HepG2 (cell line): ENCODE data around the gene TMEM107. TPM values are rescaled to one million over a fixed set of nuclear protein-coding genes. Genes with fewer than 3 reads are reported as not detected.

Experiments used
- ARHGAP35 ChIP-seq: sonication (generic); formaldehyde crosslinking; IDR thresholded peaks from 2 replicates; pipeline ENCODE4 v1.9.0; 2022; ENCODE audit warnings: mild to moderate bottlenecking, inconsistent platforms, moderate library complexity, missing genetic modification reagents, borderline replicate concordance
- CAMTA2 ChIP-seq: sonication (generic); formaldehyde crosslinking; IDR thresholded peaks from 2 replicates; pipeline ENCODE4 v1.4.0; 2020; ENCODE audit warnings: mild to moderate bottlenecking, missing genetic modification reagents, borderline replicate concordance
- JUND ChIP-seq: sonication (generic); formaldehyde crosslinking; IDR thresholded peaks from 2 replicates; pipeline ENCODE4 v1.8.0; 2022; ENCODE audit warnings: mild to moderate bottlenecking, missing genetic modification reagents
- KLF11 ChIP-seq: IDR thresholded peaks from 2 replicates; pipeline ENCODE4 v1.6.1; 2016; ENCODE audit warnings: missing compliant biosample characterization
- KLF6 ChIP-seq: IDR thresholded peaks from 2 replicates; pipeline ENCODE4 v1.8.0; 2016; ENCODE audit warnings: missing biosample characterization, missing genetic modification reagents
- MAZ ChIP-seq, 2 experiments: sonication (generic) in 1 of 2; formaldehyde crosslinking in 1 of 2; IDR thresholded peaks; 2 replicates each; pipeline versions ENCODE4 v1.5.0 to v1.6.1; 2012 to 2020; ENCODE audit warnings: low read depth in 2 of 2, mild to moderate bottlenecking in 2 of 2, borderline replicate concordance in 1 of 2, improper control_type of control experiment in 1 of 2, low read length in 1 of 2, missing genetic modification reagents in 1 of 2, moderate library complexity in 1 of 2
- MLLT10 ChIP-seq: sonication (generic); formaldehyde crosslinking; IDR thresholded peaks from 2 replicates; pipeline ENCODE4 v1.4.0; 2020; ENCODE audit warnings: missing genetic modification reagents
- POLR2G ChIP-seq: fragments of 200-400 bp; formaldehyde crosslinking; IDR thresholded peaks from 2 replicates; pipeline ENCODE4 v1.6.1; 2018; ENCODE audit warnings: mild to moderate bottlenecking, low read depth, low read length, moderate library complexity
- SMARCE1 ChIP-seq: fragments of 450-650 bp; IDR thresholded peaks from 2 replicates; pipeline ENCODE4 v1.6.1; 2017; ENCODE audit warnings: borderline replicate concordance
- TAF1 ChIP-seq: sonication (generic); formaldehyde crosslinking; IDR thresholded peaks from 2 replicates; pipeline ENCODE4 v1.4.0; 2020; ENCODE audit warnings: missing genetic modification reagents
- ZNF234 ChIP-seq: sonication (generic); formaldehyde crosslinking; conservative IDR thresholded peaks from 2 replicates; pipeline ENCODE4 v1.5.1; 2020; ENCODE audit warnings: mild to moderate bottlenecking, missing genetic modification reagents
- ZNF607 ChIP-seq: sonication (generic); formaldehyde crosslinking; IDR thresholded peaks from 2 replicates; pipeline ENCODE4 v1.5.1; 2020; ENCODE audit warnings: missing genetic modification reagents, mild to moderate bottlenecking, borderline replicate concordance
- ZNF761 ChIP-seq: sonication (generic); formaldehyde crosslinking; conservative IDR thresholded peaks from 2 replicates; pipeline ENCODE4 v1.4.0; 2020; ENCODE audit warnings: mild to moderate bottlenecking, missing genetic modification reagents
- polyA plus RNA-seq, 8 experiments: library from polyadenylated mRNA; depleted of rRNA in 3 of 8; stranded (reverse) in 7 of 8; unstranded in 1 of 8; fragments of >200 nt; fragmentation: Illumina TruSeq in 4 of 8; extraction: Trizol in 4 of 8; gene quantifications; 2 replicates each; pipeline versions ENCODE4 v1.2.1 to v1.2.3, GENCODE V29; 2011 to 2016; ENCODE audit warnings: low read depth in 4 of 8, missing spikeins in 1 of 8, mixed read lengths in 1 of 8; ENCODE audit not compliant: insufficient read depth in 1 of 8
- total RNA-seq, 5 experiments: library from RNA; depleted of rRNA; stranded (reverse); fragments of >200 nt; fragmentation: Illumina TruSeq; extraction: Trizol; gene quantifications; 2 replicates each; pipeline ENCODE4 v1.2.3, GENCODE V29; 2016; ENCODE audit warnings: low read depth in 1 of 5
- TF ChIP-seq, protein P1 (sequence below): sonication (generic); formaldehyde crosslinking; IDR thresholded peaks from 2 replicates; pipeline ENCODE4 v1.8.0; 2022; ENCODE audit warnings: missing genetic modification reagents, mild to moderate bottlenecking, borderline replicate concordance
- TF ChIP-seq, protein P2 (sequence below): sonication (generic); formaldehyde crosslinking; conservative IDR thresholded peaks from 2 replicates; pipeline ENCODE4 v1.8.1; 2023; ENCODE audit warnings: missing genetic modification reagents
- TF ChIP-seq, protein P3 (sequence below): sonication (generic); formaldehyde crosslinking; IDR thresholded peaks from 2 replicates; pipeline ENCODE4 v1.5.1; 2020; ENCODE audit warnings: missing genetic modification reagents, mild to moderate bottlenecking, borderline replicate concordance
- TF ChIP-seq, protein P4 (sequence below): sonication (generic); formaldehyde crosslinking; IDR thresholded peaks from 2 replicates; pipeline ENCODE4 v1.4.0; 2020; ENCODE audit warnings: mild to moderate bottlenecking, missing genetic modification reagents
- TF ChIP-seq, protein P5 (sequence below): sonication (generic); formaldehyde crosslinking; IDR thresholded peaks from 2 replicates; pipeline ENCODE4 v1.4.0; 2020; ENCODE audit warnings: missing genetic modification reagents, borderline replicate concordance
- TF ChIP-seq, protein P6 (sequence below): sonication (generic); formaldehyde crosslinking; IDR thresholded peaks from 2 replicates; pipeline ENCODE4 v1.4.0; 2020; ENCODE audit warnings: missing genetic modification reagents, low read depth, mild to moderate bottlenecking, borderline replicate concordance

The TMEM107 gene
- total and polyA plus RNA-seq, 2 of the 13 experiments (the other 11 are each of a cell fraction or from before 2014, with no cell fraction given) = 7.2 to 15.3 TPM

- TF ChIP-seq KLF11 (CRISPR knock-in tag) = 0 out of 2 replicates have a peak, but pooled peaks have one; percentile 23
- TF ChIP-seq, protein P1, sequence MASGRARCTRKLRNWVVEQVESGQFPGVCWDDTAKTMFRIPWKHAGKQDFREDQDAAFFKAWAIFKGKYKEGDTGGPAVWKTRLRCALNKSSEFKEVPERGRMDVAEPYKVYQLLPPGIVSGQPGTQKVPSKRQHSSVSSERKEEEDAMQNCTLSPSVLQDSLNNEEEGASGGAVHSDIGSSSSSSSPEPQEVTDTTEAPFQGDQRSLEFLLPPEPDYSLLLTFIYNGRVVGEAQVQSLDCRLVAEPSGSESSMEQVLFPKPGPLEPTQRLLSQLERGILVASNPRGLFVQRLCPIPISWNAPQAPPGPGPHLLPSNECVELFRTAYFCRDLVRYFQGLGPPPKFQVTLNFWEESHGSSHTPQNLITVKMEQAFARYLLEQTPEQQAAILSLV (CRISPR knock-in tag) = no peak
- TF ChIP-seq ZNF761 (CRISPR knock-in tag) = no peak; the same call in 1 of the 2 replicates
- TF ChIP-seq CAMTA2 (CRISPR knock-in tag) = no peak
- TF ChIP-seq TAF1 (CRISPR knock-in tag) = no peak; the same call in 1 of the 2 replicates
- TF ChIP-seq, protein P2, sequence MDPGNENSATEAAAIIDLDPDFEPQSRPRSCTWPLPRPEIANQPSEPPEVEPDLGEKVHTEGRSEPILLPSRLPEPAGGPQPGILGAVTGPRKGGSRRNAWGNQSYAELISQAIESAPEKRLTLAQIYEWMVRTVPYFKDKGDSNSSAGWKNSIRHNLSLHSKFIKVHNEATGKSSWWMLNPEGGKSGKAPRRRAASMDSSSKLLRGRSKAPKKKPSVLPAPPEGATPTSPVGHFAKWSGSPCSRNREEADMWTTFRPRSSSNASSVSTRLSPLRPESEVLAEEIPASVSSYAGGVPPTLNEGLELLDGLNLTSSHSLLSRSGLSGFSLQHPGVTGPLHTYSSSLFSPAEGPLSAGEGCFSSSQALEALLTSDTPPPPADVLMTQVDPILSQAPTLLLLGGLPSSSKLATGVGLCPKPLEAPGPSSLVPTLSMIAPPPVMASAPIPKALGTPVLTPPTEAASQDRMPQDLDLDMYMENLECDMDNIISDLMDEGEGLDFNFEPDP (CRISPR knock-in tag) = no peak
- TF ChIP-seq ZNF607 = no peak; the same call in 1 of the 2 replicates
- no peak for TF ChIP-seq SMARCE1
- TF ChIP-seq ARHGAP35 = no peak
- TF ChIP-seq POLR2G = no peak
- TF ChIP-seq, protein P3, sequence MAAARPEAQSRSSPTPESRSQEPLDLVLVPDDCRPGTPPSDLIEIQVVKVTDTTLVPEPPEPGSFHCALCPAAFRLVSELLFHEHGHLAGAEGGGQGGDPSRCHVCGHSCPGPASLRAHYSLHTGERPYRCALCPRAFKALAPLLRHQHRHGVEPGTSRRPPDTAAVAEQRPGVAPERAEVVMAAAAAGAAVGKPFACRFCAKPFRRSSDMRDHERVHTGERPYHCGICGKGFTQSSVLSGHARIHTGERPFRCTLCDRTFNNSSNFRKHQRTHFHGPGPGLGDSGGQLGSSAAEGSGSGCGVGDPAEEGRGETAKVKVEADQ (CRISPR knock-in tag) = no peak
- no peak for TF ChIP-seq JUND (CRISPR knock-in tag)
- TF ChIP-seq MAZ (IDR thresholded peaks at IDR 0.05; ENCODE audit: borderline replicate concordance, low read depth, low read length) = no peak
- TF ChIP-seq MAZ (CRISPR knock-in tag; IDR thresholded peaks at IDR 0.05; ENCODE audit: low read depth) = no peak
- TF ChIP-seq ZNF234 (CRISPR knock-in tag) = no peak
- TF ChIP-seq, protein P4, sequence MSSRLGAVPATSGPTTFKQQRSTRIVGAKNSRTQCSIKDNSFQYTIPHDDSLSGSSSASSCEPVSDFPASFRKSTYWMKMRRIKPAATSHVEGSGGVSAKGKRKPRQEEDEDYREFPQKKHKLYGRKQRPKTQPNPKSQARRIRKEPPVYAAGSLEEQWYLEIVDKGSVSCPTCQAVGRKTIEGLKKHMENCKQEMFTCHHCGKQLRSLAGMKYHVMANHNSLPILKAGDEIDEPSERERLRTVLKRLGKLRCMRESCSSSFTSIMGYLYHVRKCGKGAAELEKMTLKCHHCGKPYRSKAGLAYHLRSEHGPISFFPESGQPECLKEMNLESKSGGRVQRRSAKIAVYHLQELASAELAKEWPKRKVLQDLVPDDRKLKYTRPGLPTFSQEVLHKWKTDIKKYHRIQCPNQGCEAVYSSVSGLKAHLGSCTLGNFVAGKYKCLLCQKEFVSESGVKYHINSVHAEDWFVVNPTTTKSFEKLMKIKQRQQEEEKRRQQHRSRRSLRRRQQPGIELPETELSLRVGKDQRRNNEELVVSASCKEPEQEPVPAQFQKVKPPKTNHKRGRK (CRISPR knock-in tag) = no peak
- TF ChIP-seq, protein P5, sequence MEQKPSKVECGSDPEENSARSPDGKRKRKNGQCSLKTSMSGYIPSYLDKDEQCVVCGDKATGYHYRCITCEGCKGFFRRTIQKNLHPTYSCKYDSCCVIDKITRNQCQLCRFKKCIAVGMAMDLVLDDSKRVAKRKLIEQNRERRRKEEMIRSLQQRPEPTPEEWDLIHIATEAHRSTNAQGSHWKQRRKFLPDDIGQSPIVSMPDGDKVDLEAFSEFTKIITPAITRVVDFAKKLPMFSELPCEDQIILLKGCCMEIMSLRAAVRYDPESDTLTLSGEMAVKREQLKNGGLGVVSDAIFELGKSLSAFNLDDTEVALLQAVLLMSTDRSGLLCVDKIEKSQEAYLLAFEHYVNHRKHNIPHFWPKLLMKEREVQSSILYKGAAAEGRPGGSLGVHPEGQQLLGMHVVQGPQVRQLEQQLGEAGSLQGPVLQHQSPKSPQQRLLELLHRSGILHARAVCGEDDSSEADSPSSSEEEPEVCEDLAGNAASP (CRISPR knock-in tag) = 0 out of 2 replicates have a peak, but pooled peaks have one; percentile 62
- no peak; the same call in 1 of the 2 replicates for TF ChIP-seq KLF6 (CRISPR knock-in tag)
- TF ChIP-seq MLLT10 (CRISPR knock-in tag) = no peak
- TF ChIP-seq, protein P6, sequence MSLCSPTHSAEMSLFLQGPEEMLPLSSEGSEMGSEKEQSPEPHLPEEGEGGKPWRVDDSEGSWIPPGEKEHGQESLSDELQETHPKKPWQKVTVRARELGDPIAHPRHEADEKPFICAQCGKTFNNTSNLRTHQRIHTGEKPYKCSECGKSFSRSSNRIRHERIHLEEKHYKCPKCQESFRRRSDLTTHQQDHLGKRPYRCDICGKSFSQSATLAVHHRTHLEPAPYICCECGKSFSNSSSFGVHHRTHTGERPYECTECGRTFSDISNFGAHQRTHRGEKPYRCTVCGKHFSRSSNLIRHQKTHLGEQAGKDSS (CRISPR knock-in tag) = no peak
Measured at GRCh38 chr17:8221663-8222379, 45.6 kb upstream of the TMEM107 start (continued).
